GM21576 (cell line): ENCODE measurements around the gene FFAR1.

Experiments used
- ATAC-seq: cut with Tn5 transposase; IDR thresholded peaks from one replicate; pipeline ENCODE4 v1.9.1; 2021; ENCODE audit warnings: mild to moderate bottlenecking, moderate library complexity; ENCODE audit not compliant: unreplicated experiment

Gene FFAR1

GRCh38 chr19:35347171-35347929, at the start of gene FFAR1:
Gene FFAR1, plus strand, starts transcription at chr19:35347902. Its CDS starts 3,650 bp downstream, at chr19:35351552.
- peak; percentile 56 for ATAC-seq

- no peak for ATAC-seq
Measured at GRCh38 chr19:35297922-35298321, 49.8 kb upstream of the FFAR1 start.

- no peak for ATAC-seq
Measured at GRCh38 chr19:35298561-35298972, 49.1 kb upstream of the FFAR1 start.

- ATAC-seq: no peak
Measured at GRCh38 chr19:35299523-35300338, 48.0 kb upstream of the FFAR1 start.

GRCh38 chr19:35300339-35300649, 47.4 kb upstream of the FFAR1 start:
- no peak for ATAC-seq

GRCh38 chr19:35301961-35302360, 45.7 kb upstream of the FFAR1 start:
- ATAC-seq: no peak

GRCh38 chr19:35302446-35302845, 45.3 kb upstream of the FFAR1 start:
- no peak for ATAC-seq

GRCh38 chr19:35303357-35303915, 44.3 kb upstream of the FFAR1 start:
- ATAC-seq: no peak

- no peak for ATAC-seq
Measured at GRCh38 chr19:35304036-35304435, 43.7 kb upstream of the FFAR1 start.

GRCh38 chr19:35305181-35305580, 42.5 kb upstream of the FFAR1 start:
- ATAC-seq: no peak

- ATAC-seq: no peak
Measured at GRCh38 chr19:35306473-35307246, 41.0 kb upstream of the FFAR1 start.

GRCh38 chr19:35307931-35308330, 39.8 kb upstream of the FFAR1 start:
- ATAC-seq: no peak

- ATAC-seq: no peak
Measured at GRCh38 chr19:35308910-35309309, 38.8 kb upstream of the FFAR1 start.

GRCh38 chr19:35309481-35310279, 38.0 kb upstream of the FFAR1 start:
- no peak for ATAC-seq

GRCh38 chr19:35310331-35310730, 37.4 kb upstream of the FFAR1 start:
- no peak for ATAC-seq

GRCh38 chr19:35310811-35311465, 36.8 kb upstream of the FFAR1 start:
- no peak for ATAC-seq

- no peak for ATAC-seq
Measured at GRCh38 chr19:35311901-35312665, 35.6 kb upstream of the FFAR1 start.

- ATAC-seq: no peak
Measured at GRCh38 chr19:35313587-35313986, 34.1 kb upstream of the FFAR1 start.

GRCh38 chr19:35314031-35314430, 33.7 kb upstream of the FFAR1 start:
- ATAC-seq: no peak
